CD14-positive monocyte (primary cell): ENCODE data around the gene CDH23. TPM values are rescaled to one million over a fixed set of nuclear protein-coding genes. Genes with fewer than 3 reads are reported as not detected.

Experiments
- DNase-seq, 3 donors: peaks; one replicate each; pipeline ENCODE4 v3.0.0-alpha.2; 2011 to 2022
- H2AFZ ChIP-seq: 2 replicates; pipeline ENCODE4 v1.6.0; 2012; ENCODE audit warnings: mild to moderate bottlenecking, low read depth, low read length, inconsistent platforms; ENCODE audit not compliant: insufficient read depth, poor library complexity, severe bottlenecking
- H3K27ac ChIP-seq, 2 donors: 1 replicate in 1 of 2; 2 replicates in 1 of 2; pipeline ENCODE4 v1.5.1; 2012 to 2013; ENCODE audit warnings: low read length in 2 of 2, control low read depth in 1 of 2, inconsistent platforms in 1 of 2, low read depth in 1 of 2, mild to moderate bottlenecking in 1 of 2
- H3K27me3 ChIP-seq, 2 donors: one replicate each; pipeline versions ENCODE4 v1.6.0 to v1.6.1; 2011 to 2013; ENCODE audit warnings: low read length in 2 of 2; ENCODE audit not compliant: control insufficient read depth in 2 of 2, insufficient read depth in 2 of 2
- H3K36me3 ChIP-seq, 2 donors: replicated peaks in 1 of 2; 1 replicate in 1 of 2; 2 replicates in 1 of 2; pipeline versions ENCODE4 v1.5.1 to v1.6.1; 2012 to 2013; ENCODE audit warnings: low read length in 2 of 2, control low read depth in 1 of 2, inconsistent platforms in 1 of 2, mild to moderate bottlenecking in 1 of 2; ENCODE audit not compliant: insufficient read depth in 2 of 2, control insufficient read depth in 1 of 2
- H3K4me1 ChIP-seq, 2 donors: 1 replicate in 1 of 2; 2 replicates in 1 of 2; pipeline versions ENCODE4 v1.5.1 to v1.6.1; 2012 to 2013; ENCODE audit warnings: low read length in 2 of 2, control low read depth in 1 of 2, inconsistent platforms in 1 of 2, mild to moderate bottlenecking in 1 of 2, moderate library complexity in 1 of 2; ENCODE audit not compliant: insufficient read depth in 2 of 2, control insufficient read depth in 1 of 2
- H3K4me2 ChIP-seq: replicated peaks from 2 replicates; pipeline ENCODE3; 2012; ENCODE audit warnings: low read length, moderate library complexity, mild to moderate bottlenecking; ENCODE audit not compliant: poor library complexity, severe bottlenecking; ENCODE audit errors: extremely low read depth
- H3K4me3 ChIP-seq, 3 experiments: fragments of 200-600 bp in 1 of 3; sonication (generic) in 1 of 3; replicated peaks in 1 of 3; 1 replicate in 2 of 3; 2 replicates in 1 of 3; pipeline ENCODE4 v1.5.1; 2011 to 2013; ENCODE audit warnings: low read length in 3 of 3, mild to moderate bottlenecking in 3 of 3, control low read depth in 2 of 3, low read depth in 2 of 3, inconsistent platforms in 1 of 3, moderate library complexity in 1 of 3
- H3K79me2 ChIP-seq: 2 replicates; pipeline ENCODE4 v1.6.0; 2012; ENCODE audit warnings: mild to moderate bottlenecking, control low read depth, inconsistent platforms, low read length, moderate library complexity; ENCODE audit not compliant: insufficient read depth
- H3K9ac ChIP-seq: 2 replicates; pipeline ENCODE4 v1.6.0; 2017; ENCODE audit warnings: low read length, mild to moderate bottlenecking; ENCODE audit not compliant: insufficient read depth, poor library complexity, severe bottlenecking
- H3K9me3 ChIP-seq, 2 donors: replicated peaks in 1 of 2; 1 replicate in 1 of 2; 2 replicates in 1 of 2; pipeline versions ENCODE4 v1.5.1 to v1.6.1; 2012 to 2013; ENCODE audit warnings: low read length in 2 of 2, control low read depth in 1 of 2; ENCODE audit not compliant: control insufficient read depth in 1 of 2, insufficient read depth in 1 of 2
- H4K20me1 ChIP-seq: 2 replicates; pipeline ENCODE4 v1.6.0; 2012; ENCODE audit warnings: mild to moderate bottlenecking, low read length, control low read depth, moderate library complexity; ENCODE audit not compliant: insufficient read depth
- H3K27ac Mint-ChIP-seq, 7 donors: one replicate each; pipeline ENCODE4 v1.8.0; 2020; ENCODE audit warnings: mild to moderate bottlenecking in 7 of 7, mixed read lengths in 7 of 7, moderate library complexity in 6 of 7, inconsistent platforms in 2 of 7
- H3K27me3 Mint-ChIP-seq, 3 donors: one replicate each; pipeline ENCODE4 v1.8.0; 2021 to 2022; ENCODE audit warnings: low read depth in 3 of 3, mild to moderate bottlenecking in 3 of 3, mixed read lengths in 3 of 3, moderate library complexity in 3 of 3, inconsistent platforms in 1 of 3
- H3K36me3 Mint-ChIP-seq, 2 donors: one replicate each; pipeline ENCODE4 v1.8.0; 2020; ENCODE audit warnings: mixed read lengths in 2 of 2, inconsistent platforms in 1 of 2, mild to moderate bottlenecking in 1 of 2
- H3K4me1 Mint-ChIP-seq: one replicate; pipeline ENCODE4 v1.8.0; 2020; ENCODE audit warnings: mild to moderate bottlenecking, mixed read lengths
- H3K4me3 Mint-ChIP-seq, 2 donors: one replicate each; pipeline ENCODE4 v1.8.0; 2020; ENCODE audit warnings: mild to moderate bottlenecking in 2 of 2, mixed read lengths in 2 of 2, moderate library complexity in 1 of 2
- H3K9me3 Mint-ChIP-seq, 7 donors: one replicate each; pipeline ENCODE4 v1.8.0; 2020 to 2022; ENCODE audit warnings: mixed read lengths in 7 of 7, mild to moderate bottlenecking in 6 of 7, moderate library complexity in 6 of 7, inconsistent platforms in 2 of 7
- WGBS: methylation state at CpG from one replicate; pipeline ENCODE4 v1.1.5; 2013; ENCODE audit warnings: missing lambda C conversion rate; ENCODE audit not compliant: insufficient coverage; 5-methylcytosine and 5-hydroxymethylcytosine counted together
- intact Hi-C, 2 donors: fragments of 100-400 bp; cut with micrococcal nuclease; formaldehyde crosslinking; loops; one replicate each; pipeline versions ENCODE4 v1.15.0 to v1.15.1; 2023
- polyA plus RNA-seq, 3 donors: library from polyadenylated mRNA; depleted of rRNA in 1 of 3; unstranded in 2 of 3; stranded (reverse) in 1 of 3; fragments of 300-500 nt in 2 of 3; fragments of >200 nt in 1 of 3; fragmentation: Illumina TruSeq in 2 of 3; gene quantifications; 1 replicate in 2 of 3; 2 replicates in 1 of 3; pipeline ENCODE4 v1.2.3, GENCODE V29; 2012 to 2021
- TF ChIP-seq, protein P1 (sequence below): fragments of 200-600 bp; IDR thresholded peaks from one replicate; pipeline ENCODE4 v1.8.0; 2022; ENCODE audit warnings: antibody characterized with exemption, mild to moderate bottlenecking

Gene CDH23
- polyA plus RNA-seq, 3 donors, result 8.2 to 36.2 (median 10.5) TPM

DNA sequence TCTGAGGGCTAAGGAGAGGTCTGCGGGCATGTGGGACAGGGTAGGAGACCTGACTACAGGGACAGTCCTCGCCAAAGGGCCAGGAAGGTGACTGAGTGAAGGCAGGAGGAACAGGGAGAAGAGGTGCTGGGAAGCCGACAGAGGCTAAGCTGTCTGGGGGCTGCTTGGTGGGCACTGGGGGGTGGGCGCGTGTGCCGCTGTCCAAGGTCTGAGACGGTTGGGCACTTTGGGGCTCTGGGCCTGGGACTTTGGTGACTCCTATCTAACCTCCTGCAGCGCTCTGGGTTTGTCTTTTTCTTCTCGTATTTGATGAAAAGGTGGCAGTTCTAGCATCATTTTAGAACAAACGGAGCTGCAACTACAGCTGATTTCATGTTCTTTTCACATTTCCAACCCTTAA is 181.3 kb downstream of the CDH23 start:
- H3K9me3 ChIP-seq, result no peaks in the 10 kb centered on the region
- 89% methylated on average over 5 of the region's 10 CpGs for WGBS
- H3K79me2 ChIP-seq, result no peaks in the 10 kb centered on the region
- no peak overlapping the region for H3K4me3 ChIP-seq
- no peaks in the 10 kb centered on the region for H4K20me1 ChIP-seq
- no peak for DNase-seq
- Mint-ChIP-seq H3K27me3 (peaks cover 0 to 2% (median 2%) of the 10 kb centered on the region in 3 donors), H3K36me3 (no peaks in the 10 kb centered on the region), H3K27ac (no peak overlapping the region), H3K4me1 (no peaks in the 10 kb centered on the region), H3K4me3 (no peak overlapping the region), H3K9me3 (no peaks in the 10 kb centered on the region)
- H3K4me2 ChIP-seq, result no peak overlapping the region
- no peaks in the 10 kb centered on the region for H3K27me3 ChIP-seq
- H3K9ac ChIP-seq, result no peak overlapping the region
- intact Hi-C loops, result no loop called here
- no peaks in the 10 kb centered on the region for H3K4me1 ChIP-seq
- no peak overlapping the region for H3K27ac ChIP-seq
- H3K36me3 ChIP-seq, result no peaks in the 10 kb centered on the region
- no peak overlapping the region for H2AFZ ChIP-seq
- TF ChIP-seq, protein P1, sequence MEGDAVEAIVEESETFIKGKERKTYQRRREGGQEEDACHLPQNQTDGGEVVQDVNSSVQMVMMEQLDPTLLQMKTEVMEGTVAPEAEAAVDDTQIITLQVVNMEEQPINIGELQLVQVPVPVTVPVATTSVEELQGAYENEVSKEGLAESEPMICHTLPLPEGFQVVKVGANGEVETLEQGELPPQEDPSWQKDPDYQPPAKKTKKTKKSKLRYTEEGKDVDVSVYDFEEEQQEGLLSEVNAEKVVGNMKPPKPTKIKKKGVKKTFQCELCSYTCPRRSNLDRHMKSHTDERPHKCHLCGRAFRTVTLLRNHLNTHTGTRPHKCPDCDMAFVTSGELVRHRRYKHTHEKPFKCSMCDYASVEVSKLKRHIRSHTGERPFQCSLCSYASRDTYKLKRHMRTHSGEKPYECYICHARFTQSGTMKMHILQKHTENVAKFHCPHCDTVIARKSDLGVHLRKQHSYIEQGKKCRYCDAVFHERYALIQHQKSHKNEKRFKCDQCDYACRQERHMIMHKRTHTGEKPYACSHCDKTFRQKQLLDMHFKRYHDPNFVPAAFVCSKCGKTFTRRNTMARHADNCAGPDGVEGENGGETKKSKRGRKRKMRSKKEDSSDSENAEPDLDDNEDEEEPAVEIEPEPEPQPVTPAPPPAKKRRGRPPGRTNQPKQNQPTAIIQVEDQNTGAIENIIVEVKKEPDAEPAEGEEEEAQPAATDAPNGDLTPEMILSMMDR, result no peak

DNA sequence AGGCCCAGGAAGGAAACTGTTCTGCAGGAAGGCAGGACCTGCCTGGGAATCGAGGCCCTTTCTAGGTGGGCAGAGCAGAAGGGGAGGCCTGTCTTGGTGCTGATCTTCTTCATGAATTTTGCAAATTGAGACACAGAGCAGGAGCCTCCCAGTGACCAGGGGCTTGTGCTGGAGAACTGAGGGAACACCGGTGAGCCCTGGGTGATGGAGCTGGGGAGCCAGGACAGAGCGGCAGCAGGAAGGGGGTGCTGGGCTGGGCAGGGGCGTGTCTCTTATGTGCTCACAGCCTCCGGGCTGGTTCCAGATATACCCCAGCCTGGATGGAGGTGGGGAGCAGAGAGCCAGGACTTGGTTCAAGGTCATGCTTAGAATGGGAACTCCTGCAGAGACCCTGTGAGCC is 182.9 kb downstream of the CDH23 start:
- Histone ChIP-seq H3K36me3 (no peaks in the 10 kb centered on the region), H3K4me3 (no peak overlapping the region), H3K9ac (no peak overlapping the region), H3K9me3 (no peaks in the 10 kb centered on the region), H3K4me1 (no peaks in the 10 kb centered on the region), H3K79me2 (no peaks in the 10 kb centered on the region), H3K27me3 (no peaks in the 10 kb centered on the region), H3K27ac (no peak overlapping the region), H3K4me2 (no peak overlapping the region), H4K20me1 (no peaks in the 10 kb centered on the region), H2AFZ (no peak overlapping the region)
- WGBS, result 93% methylated on average over 5 of the region's 5 CpGs
- H3K4me3 Mint-ChIP-seq, result no peak overlapping the region
- TF ChIP-seq, protein P1, result no peak
- H3K4me1 Mint-ChIP-seq, result no peaks in the 10 kb centered on the region
- DNase-seq, result no peak
- peaks cover 0 to 2% (median 2%) of the 10 kb centered on the region in 3 donors for H3K27me3 Mint-ChIP-seq
- intact Hi-C loops, result no loop called here
- H3K27ac Mint-ChIP-seq, result no peak overlapping the region
- H3K36me3 Mint-ChIP-seq, result no peaks in the 10 kb centered on the region
- no peaks in the 10 kb centered on the region for H3K9me3 Mint-ChIP-seq
